Right lobe of liver (tissue), 4 donors: ENCODE results near the gene CELF6.

Source experiments
- CTCF ChIP-seq, 4 donors: fragments of 200-600 bp in 3 of 4; fragments of 450-650 bp in 1 of 4; IDR thresholded peaks; one replicate each; pipeline versions ENCODE4 v1.5.1 to v1.8.0; 2016 to 2022; ENCODE audit warnings: antibody characterized with exemption in 4 of 4, mild to moderate bottlenecking in 2 of 4
- POLR2A ChIP-seq: fragments of 450-650 bp; IDR thresholded peaks from one replicate; pipeline ENCODE4 v1.6.1; 2017; ENCODE audit warnings: antibody characterized with exemption, mild to moderate bottlenecking
- donor health status: DM: no; HTN: no; CAD: no.
- donor health status: DM: no; HTN: no; CAD: no.
- donor health status: DM: no; HTN: yes; CAD: no.

DNA sequence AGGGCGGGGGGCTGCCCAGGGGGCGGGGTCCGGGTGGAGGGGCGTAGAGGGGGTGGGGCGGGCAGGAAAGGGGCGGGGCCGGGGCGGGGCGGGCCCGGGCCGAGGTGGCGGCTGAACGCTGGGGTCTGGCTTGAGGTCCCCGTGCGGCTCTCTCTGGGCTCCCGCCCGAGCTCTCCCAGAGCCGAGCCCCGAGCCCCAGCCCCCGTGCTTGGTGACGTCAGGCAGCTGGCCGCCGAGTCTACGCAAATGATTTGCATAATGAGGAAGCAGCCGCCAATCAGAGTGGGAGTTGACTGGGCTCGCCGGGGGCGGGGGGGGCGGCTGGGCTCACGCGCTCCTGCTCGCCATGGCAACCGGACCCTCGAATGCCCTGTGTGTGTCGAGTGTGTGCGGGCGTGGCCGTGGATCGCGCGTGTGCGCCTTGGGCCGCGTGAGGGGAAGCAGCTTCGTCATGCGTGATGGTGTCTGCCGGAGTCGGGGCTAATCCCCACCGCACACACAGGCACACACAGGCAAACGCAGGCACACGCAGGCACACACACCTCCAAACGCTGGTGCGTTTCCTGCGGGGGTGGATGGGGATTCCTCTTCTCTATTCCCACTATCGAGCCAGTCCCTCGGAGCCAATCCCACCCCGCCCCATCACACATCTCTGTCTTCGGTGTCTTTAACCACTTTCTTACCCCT is at the start of gene CELF6:
- TF ChIP-seq CTCF (IDR thresholded peaks at IDR 0.05) (no peak), POLR2A (no peak)
